ENCODE results near the gene GPR45.
A peak's percentile ranks its signal among the peaks of the same experiment; 100 is the strongest.

Gene GPR45

DNA sequence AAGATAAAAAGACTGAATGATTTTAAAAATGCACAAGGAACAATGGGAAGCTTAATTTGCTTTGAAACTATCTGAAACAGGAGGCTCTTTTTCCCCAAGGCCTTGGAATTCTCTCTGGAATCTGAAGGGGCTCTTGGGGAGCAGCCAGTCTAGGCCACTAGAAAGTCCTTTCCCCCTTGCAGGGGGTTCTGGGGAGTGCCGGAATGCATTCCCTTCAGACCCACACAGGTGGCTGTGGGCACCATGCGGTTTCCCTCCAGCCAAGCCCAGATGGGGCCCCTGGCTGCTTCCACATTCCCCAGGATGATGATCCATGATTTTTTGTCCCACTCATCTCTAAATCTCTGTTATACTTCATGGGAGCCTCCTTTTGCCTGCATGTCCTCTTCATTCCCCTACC is 10.7 kb downstream of the GPR45 start:
- peak; percentile 28 for DNase-seq (ENCODE audit: low read depth)
- TF ChIP-seq CTCF (IDR thresholded peaks at IDR 0.05; ENCODE audit: low read depth, low read length, missing control alignments): no peak
- no peak overlapping the region for H3K4me3 ChIP-seq (ENCODE audit: low read depth, low read length)
- in situ Hi-C loops (cut with HindIII; ENCODE audit: low sequenced_read_pairs): no loop called here

DNA sequence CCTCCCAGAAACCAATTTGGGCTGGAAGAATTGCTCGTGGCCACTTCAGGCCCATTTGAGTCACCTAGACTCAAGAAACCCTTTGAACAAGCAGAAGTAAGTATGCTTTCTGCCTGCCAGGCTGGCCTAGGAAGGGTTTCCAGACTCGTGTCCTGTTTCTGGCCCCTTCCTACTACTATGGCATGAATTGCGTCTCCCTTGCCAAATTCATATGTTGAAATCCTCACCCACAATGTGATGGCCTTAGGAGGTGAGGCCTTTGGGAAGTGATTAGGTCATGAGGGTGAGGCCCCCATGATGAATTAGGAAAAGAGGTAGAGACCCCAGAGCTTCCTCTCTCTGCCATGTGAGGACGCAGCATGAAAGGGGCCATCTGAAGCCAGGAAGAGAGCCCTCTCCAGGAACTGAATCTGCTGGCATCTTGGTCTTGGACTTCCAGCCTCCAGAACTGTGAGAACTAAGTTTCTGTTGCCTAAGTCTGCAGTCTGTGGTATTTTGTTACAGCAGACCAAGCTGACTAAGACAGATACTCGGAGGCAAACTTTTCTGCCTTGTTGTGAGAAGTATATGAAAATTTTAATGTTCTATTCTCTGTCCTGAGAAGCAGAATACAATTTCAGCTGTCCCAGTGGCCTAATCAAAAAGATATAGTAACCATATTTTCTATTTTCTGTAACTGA is 13.1 kb downstream of the GPR45 start:
- in situ Hi-C loops (cut with HindIII; ENCODE audit: low sequenced_read_pairs): no loop called here
- no peak overlapping the region for H3K4me3 ChIP-seq (ENCODE audit: low read depth, low read length)
- DNase-seq (ENCODE audit: low read depth): no peak
- no peak for TF ChIP-seq CTCF (IDR thresholded peaks at IDR 0.05; ENCODE audit: low read depth, low read length, missing control alignments)

GRCh38 chr2:105255979-105256378 is 14.4 kb downstream of the GPR45 start:
- TF ChIP-seq CTCF (IDR thresholded peaks at IDR 0.05; ENCODE audit: low read depth, low read length, missing control alignments): no peak
- DNase-seq (ENCODE audit: low read depth): no peak
- in situ Hi-C loops (cut with HindIII; ENCODE audit: low sequenced_read_pairs): no loop called here
- H3K4me3 ChIP-seq (ENCODE audit: low read depth, low read length): no peak overlapping the region

- TF ChIP-seq CTCF (IDR thresholded peaks at IDR 0.05; ENCODE audit: low read depth, low read length, missing control alignments): no peak
- H3K4me3 ChIP-seq (ENCODE audit: low read depth, low read length): no peak overlapping the region
- in situ Hi-C loops (cut with HindIII; ENCODE audit: low sequenced_read_pairs): no loop called here
- no peak for DNase-seq (ENCODE audit: low read depth)
Measured at GRCh38 chr2:105256431-105257047, 15.0 kb downstream of the GPR45 start.

GRCh38 chr2:105257981-105258380 is 16.4 kb downstream of the GPR45 start:
- in situ Hi-C loops (cut with HindIII; ENCODE audit: low sequenced_read_pairs): no loop called here
- no peak for TF ChIP-seq CTCF (IDR thresholded peaks at IDR 0.05; ENCODE audit: low read depth, low read length, missing control alignments)
- H3K4me3 ChIP-seq (ENCODE audit: low read depth, low read length): no peak overlapping the region
- no peak for DNase-seq (ENCODE audit: low read depth)

DNA sequence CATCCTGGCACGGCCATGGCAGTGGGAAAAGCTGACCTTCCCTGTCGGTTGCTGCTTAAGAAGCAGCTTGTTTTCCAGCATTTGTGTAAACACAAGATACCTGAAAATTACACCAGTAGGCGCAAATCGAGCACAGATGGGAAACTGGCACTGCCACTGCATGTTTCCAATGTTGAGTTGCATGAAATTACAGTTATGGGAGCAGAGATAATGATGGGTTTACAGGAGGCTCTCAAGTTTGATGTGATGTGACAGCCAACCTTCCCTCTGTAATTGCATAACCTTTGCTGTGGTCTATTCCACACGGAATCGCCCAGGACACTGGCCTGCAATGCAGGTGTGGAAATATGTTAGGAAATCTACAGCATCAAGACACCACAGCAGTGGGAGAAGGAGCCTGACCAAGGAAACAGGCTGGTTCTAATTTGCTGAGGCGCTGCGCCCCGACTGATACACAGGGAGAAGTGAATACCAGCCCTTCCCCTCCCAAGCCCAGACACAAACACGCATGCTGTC is 17.4 kb downstream of the GPR45 start:
- in situ Hi-C loops (cut with HindIII; ENCODE audit: low sequenced_read_pairs): no loop called here
- no peak overlapping the region for H3K4me3 ChIP-seq (ENCODE audit: low read depth, low read length)
- no peak for TF ChIP-seq CTCF (IDR thresholded peaks at IDR 0.05; ENCODE audit: low read depth, low read length, missing control alignments)
- no peak for DNase-seq (ENCODE audit: low read depth)

Data from astrocyte of the cerebellum (primary cell).